Nephron (organoid): Measurements from ENCODE around the gene SORL1.
"Not testable (repeated sequence)": the region's sequence is repeated elsewhere in the genome, so short reads cannot be mapped to it uniquely, and the experiment has no call there.

Experiments
- H3K27ac Mint-ChIP-seq, 3 experiments: 2 replicates each; pipeline ENCODE4 v1.8.0; 2020; ENCODE audit warnings: mixed read lengths in 3 of 3, mild to moderate bottlenecking in 2 of 3, moderate library complexity in 1 of 3
- H3K27me3 Mint-ChIP-seq: 2 replicates; pipeline ENCODE4 v1.8.0; 2021; ENCODE audit warnings: low read depth, mild to moderate bottlenecking, moderate library complexity, mixed read lengths
- H3K36me3 Mint-ChIP-seq: 2 replicates; pipeline ENCODE4 v1.8.0; 2020; ENCODE audit warnings: low read depth, mixed read lengths
- H3K4me1 Mint-ChIP-seq: 2 replicates; pipeline ENCODE4 v1.8.0; 2020; ENCODE audit warnings: mixed read lengths
- H3K4me3 Mint-ChIP-seq, 3 experiments: 2 replicates each; pipeline ENCODE4 v1.8.0; 2020; ENCODE audit warnings: mild to moderate bottlenecking in 3 of 3, mixed read lengths in 3 of 3, moderate library complexity in 2 of 3
- H3K9me3 Mint-ChIP-seq: 2 replicates; pipeline ENCODE4 v1.8.0; 2020; ENCODE audit warnings: mixed read lengths
- CTCF ChIP-seq, 3 experiments: fragments of 200-600 bp; sonication (generic); IDR thresholded peaks; one replicate each; pipeline ENCODE4 v1.5.0; 2021; ENCODE audit warnings: antibody characterized with exemption in 3 of 3; ENCODE audit not compliant: unreplicated experiment in 3 of 3

The SORL1 gene

DNA sequence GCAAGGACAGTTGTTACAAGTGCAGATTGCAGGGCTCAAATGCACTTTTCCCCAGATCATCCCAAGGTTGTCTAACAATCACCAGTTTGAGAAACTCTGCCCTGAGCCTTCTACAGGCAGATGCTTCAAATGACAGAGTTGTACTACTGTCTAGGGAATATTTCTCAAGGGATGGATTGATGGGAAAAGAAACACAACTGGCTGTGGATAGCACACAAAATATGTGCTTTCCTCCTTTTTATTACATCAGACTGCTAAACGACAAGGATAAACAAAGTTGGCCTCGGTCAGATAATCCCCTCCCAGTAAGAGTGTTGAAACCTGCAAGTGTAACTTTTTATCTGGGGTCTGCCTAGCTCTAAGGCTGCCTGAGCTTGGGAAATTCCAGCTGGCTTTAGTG is 47.3 kb downstream of the SORL1 start:
- Mint-ChIP-seq H3K27me3 (no peaks in the 10 kb centered on the region), H3K36me3 (peaks cover 68% of the 10 kb centered on the region), H3K4me1 (no peaks in the 10 kb centered on the region), H3K4me3 (no peak overlapping the region), H3K9me3 (peaks cover 3% of the 10 kb centered on the region), H3K27ac (peak overlapping the region in 1 of 3 experiments; percentile 26)
- TF ChIP-seq CTCF (IDR thresholded peaks at IDR 0.05; ENCODE audit: unreplicated experiment in 3 of 3), result no peak

DNA sequence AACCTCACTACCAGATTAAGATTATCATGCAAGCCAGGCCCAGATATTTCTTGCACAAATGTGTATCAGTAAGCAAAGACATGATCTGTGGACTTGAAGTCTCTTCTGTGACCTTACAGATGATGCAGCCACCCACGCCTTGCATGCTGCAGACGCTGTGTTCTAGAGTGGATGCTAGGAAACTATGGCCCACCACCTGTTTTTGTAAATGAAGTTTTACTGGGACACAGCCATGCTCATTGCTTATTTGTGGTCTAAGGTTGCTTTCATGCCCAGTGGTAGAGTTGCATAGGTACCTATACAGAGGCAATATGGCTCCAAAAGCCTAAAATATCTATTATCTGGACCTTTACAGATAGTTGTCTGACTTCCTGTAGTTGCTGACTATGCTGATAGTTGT is 48.2 kb downstream of the SORL1 start:
- Mint-ChIP-seq H3K36me3 (peaks cover 76% of the 10 kb centered on the region), H3K27ac (no peak overlapping the region), H3K9me3 (peaks cover 11% of the 10 kb centered on the region), H3K27me3 (no peaks in the 10 kb centered on the region), H3K4me3 (no peak overlapping the region), H3K4me1 (no peaks in the 10 kb centered on the region)
- TF ChIP-seq CTCF (IDR thresholded peaks at IDR 0.05; ENCODE audit: unreplicated experiment in 3 of 3), result no peak

DNA sequence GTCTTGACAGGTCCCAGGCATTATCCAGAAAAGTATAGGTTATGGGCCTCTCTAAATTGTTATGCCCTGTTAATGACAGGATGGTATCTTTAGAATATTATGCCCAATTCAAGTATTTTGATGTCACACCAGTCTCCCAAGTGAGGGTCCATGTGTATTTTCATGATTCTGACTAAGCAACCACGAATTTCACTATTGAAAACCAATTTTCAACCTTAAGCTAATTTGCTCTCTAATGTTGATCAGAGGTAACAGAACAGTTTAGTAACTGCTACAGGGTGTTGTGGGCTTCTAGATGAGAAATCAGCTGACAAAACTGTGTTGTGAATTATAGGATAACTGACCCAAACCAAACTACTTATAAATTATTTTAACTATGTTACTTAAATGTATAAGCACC is 48.6 kb downstream of the SORL1 start:
- H3K4me1 Mint-ChIP-seq, result no peaks in the 10 kb centered on the region
- H3K27ac Mint-ChIP-seq, result no peak overlapping the region
- H3K9me3 Mint-ChIP-seq, result peaks cover 15% of the 10 kb centered on the region
- H3K36me3 Mint-ChIP-seq, result peaks cover 76% of the 10 kb centered on the region
- H3K4me3 Mint-ChIP-seq, result no peak overlapping the region
- no peak for TF ChIP-seq CTCF (IDR thresholded peaks at IDR 0.05; ENCODE audit: unreplicated experiment in 3 of 3)
- H3K27me3 Mint-ChIP-seq, result no peaks in the 10 kb centered on the region

DNA sequence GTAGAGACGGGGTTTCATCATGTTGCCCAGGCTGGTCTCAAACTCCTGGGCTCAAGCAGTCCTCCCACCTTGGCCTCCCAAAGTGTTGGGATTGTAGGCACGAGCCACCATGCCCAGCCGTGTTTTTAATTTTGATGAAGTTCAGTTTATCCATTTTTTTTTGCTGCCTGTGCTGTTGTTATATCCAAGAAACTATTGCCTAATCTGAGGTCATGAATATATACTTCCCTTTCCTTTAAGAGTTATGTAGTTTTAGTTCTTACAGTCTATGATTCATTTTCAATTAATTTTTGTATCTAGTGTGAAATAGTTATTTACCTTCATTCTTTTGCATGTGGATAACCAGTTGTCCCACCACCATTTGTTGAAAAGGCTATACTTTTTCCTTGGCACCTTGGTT is 50.9 kb downstream of the SORL1 start:
- H3K36me3 Mint-ChIP-seq, result peaks cover 77% of the 10 kb centered on the region
- no peak for TF ChIP-seq CTCF (IDR thresholded peaks at IDR 0.05; ENCODE audit: unreplicated experiment in 3 of 3)
- H3K9me3 Mint-ChIP-seq, result peaks cover 34% of the 10 kb centered on the region
- H3K27ac Mint-ChIP-seq, result no peak overlapping the region
- no peaks in the 10 kb centered on the region for H3K27me3 Mint-ChIP-seq
- no peak overlapping the region for H3K4me3 Mint-ChIP-seq
- H3K4me1 Mint-ChIP-seq, result no peaks in the 10 kb centered on the region

DNA sequence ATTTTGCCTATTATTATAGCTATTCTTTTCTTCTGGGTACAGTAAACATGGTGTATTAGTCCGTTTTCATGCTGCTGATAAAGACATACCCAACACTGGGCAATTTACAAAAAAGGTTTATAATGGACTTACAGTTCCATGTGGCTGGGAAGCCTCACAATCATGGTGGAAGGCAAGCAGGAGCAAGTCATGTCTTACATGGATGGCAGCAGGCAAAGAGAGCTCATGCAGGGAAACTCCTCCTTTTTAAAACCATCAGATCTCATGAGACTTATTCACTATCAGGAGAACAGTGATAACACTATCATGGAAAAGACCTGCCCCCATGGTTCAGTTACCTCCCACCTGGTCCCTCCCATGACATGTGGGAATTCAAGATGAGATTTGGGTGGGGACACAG is 54.1 kb downstream of the SORL1 start:
- peaks cover 36% of the 10 kb centered on the region for H3K9me3 Mint-ChIP-seq
- not testable (repeated sequence) for H3K27ac Mint-ChIP-seq, H3K4me1 Mint-ChIP-seq, H3K27me3 Mint-ChIP-seq, H3K4me3 Mint-ChIP-seq
- H3K36me3 Mint-ChIP-seq, result peaks cover 79% of the 10 kb centered on the region

DNA sequence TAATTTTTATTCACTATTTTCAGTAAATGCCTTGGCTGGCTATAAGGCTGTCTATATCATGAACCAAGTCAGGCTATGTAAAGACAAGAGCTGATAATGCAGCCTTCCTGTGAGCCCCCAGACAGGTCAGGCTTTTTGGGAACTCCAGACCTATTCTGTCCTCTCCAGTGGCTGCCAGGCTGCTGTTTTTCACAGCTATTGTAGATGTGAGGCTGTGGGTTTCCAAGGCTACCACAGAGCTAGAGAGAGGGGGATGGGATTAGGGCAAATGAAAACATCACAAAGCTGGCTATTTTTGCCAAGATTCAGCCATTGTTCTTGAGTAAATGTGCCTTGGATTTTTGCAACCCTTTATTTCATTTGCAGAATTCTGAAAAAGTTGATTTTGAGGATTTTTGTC is 56.3 kb downstream of the SORL1 start:
- H3K27me3 Mint-ChIP-seq, result peaks cover 8% of the 10 kb centered on the region
- H3K27ac Mint-ChIP-seq, result no peak overlapping the region
- H3K9me3 Mint-ChIP-seq, result peaks cover 34% of the 10 kb centered on the region
- no peaks in the 10 kb centered on the region for H3K4me1 Mint-ChIP-seq
- peaks cover 67% of the 10 kb centered on the region for H3K36me3 Mint-ChIP-seq
- H3K4me3 Mint-ChIP-seq, result no peak overlapping the region
- TF ChIP-seq CTCF (IDR thresholded peaks at IDR 0.05; ENCODE audit: unreplicated experiment in 3 of 3), result no peak
